ENCODE measurements around the gene ADAMTS4. TPM values are rescaled to one million over a fixed set of nuclear protein-coding genes. Genes with fewer than 3 reads are reported as not detected.
A peak's percentile ranks its signal among the peaks of the same experiment; 100 is the strongest.

The ADAMTS4 gene
- total and polyA plus RNA-seq, 9 of the 15 experiments (the other 6 are each of a cell fraction or from before 2014, with no cell fraction given): 0.07 to 3.7 (median 0.41) TPM

GRCh38 chr1:161139766-161140165 lies 59.1 kb downstream of the ADAMTS4 start (continued):
- TF ChIP-seq SMC3 (conservative IDR thresholded peaks at IDR 0.05; ENCODE audit: insufficient read depth, low read depth, low read length) (peak; percentile 30; the same call in 1 of the 2 replicates), CBFA2T3 (IDR thresholded peaks at IDR 0.05) (no peak), BCOR (IDR thresholded peaks at IDR 0.05) (no peak)

- TF ChIP-seq SMARCE1 (IDR thresholded peaks at IDR 0.05) (no peak), SMAD3 (CRISPR knock-in tag; conservative IDR thresholded peaks at IDR 0.05) (no peak), ZBTB8A (IDR thresholded peaks at IDR 0.05; ENCODE audit: partially characterized antibody) (no peak), OTX1 (CRISPR knock-in tag; IDR thresholded peaks at IDR 0.05) (no peak), RBFOX2 (IDR thresholded peaks at IDR 0.05; ENCODE audit: low read depth, low read length) (no peak), MECOM (CRISPR knock-in tag; IDR thresholded peaks at IDR 0.05) (no peak), PREB (CRISPR knock-in tag; IDR thresholded peaks at IDR 0.05) (no peak), XRCC5 (IDR thresholded peaks at IDR 0.05; ENCODE audit: low read depth, low read length) (no peak), PPARD (CRISPR knock-in tag; IDR thresholded peaks at IDR 0.05) (no peak), FOXJ2 (tag; IDR thresholded peaks at IDR 0.05) (no peak), ZNF3 (CRISPR knock-in tag; IDR thresholded peaks at IDR 0.05) (no peak), ARID1B (IDR thresholded peaks at IDR 0.05) (no peak)
- H3K4me3 ChIP-seq: no peak overlapping the region
- in situ Hi-C loops (cut with MboI): no loop called here
- no peaks in the 10 kb centered on the region for H4K20me1 ChIP-seq (replicated peaks; ENCODE audit: control insufficient read depth, insufficient read depth, low read length)
- BruUV-seq (replicated peaks): no TSS peak
- H3K36me3 ChIP-seq (ENCODE audit: control insufficient read depth, insufficient read depth, low read length): peaks cover 2% of the 10 kb centered on the region; the same call in 1 of the 3 replicates
- H3K4me1 ChIP-seq (replicated peaks in 1 of 2; ENCODE audit: control insufficient read depth in 2 of 2, insufficient read depth in 2 of 2, low read length in 2 of 2): peaks cover 0 to 8% of the 10 kb centered on the region in 2 experiments; a peak in 3 of 5 replicates
- H3K27me3 ChIP-seq (ENCODE audit: control insufficient read depth in 2 of 2, insufficient read depth in 2 of 2, low read length in 2 of 2): no peaks in the 10 kb centered on the region
- no peak overlapping the region for H3K4me2 ChIP-seq (ENCODE audit: insufficient read depth, low read length)
- H3K9me1 ChIP-seq (ENCODE audit: control insufficient read depth, insufficient read depth, low read length): no peaks in the 10 kb centered on the region
- H3K79me2 ChIP-seq (ENCODE audit: control insufficient read depth, insufficient read depth, low read length): peaks cover 17% of the 10 kb centered on the region
- no peak overlapping the region for H3K27ac ChIP-seq (ENCODE audit: extremely low read depth, low read depth, low read length)
- FAIRE-seq (no peak), ATAC-seq (no peak), DNase-seq (ENCODE audit: extremely low read depth in 1 of 4, low spot score in 3 of 4) (no peak)
- WGBS (ENCODE audit: insufficient coverage, low coverage, missing lambda C conversion rate): 75% methylated on average over 1 of the region's 1 CpG
- no peaks in the 10 kb centered on the region for H3K9me3 ChIP-seq (replicated peaks; ENCODE audit: control insufficient read depth, insufficient read depth, low read depth, low read length)
- POLR2A ChIA-PET: interaction anchor here (0.6 to 1.7 kb wide), 5 partner anchors 11 to 178 kb away, joined by 3 to 8 read pairs (median 3); partner anchors contain the start of genes UFC1 and USF1
- H3K9ac ChIP-seq (ENCODE audit: insufficient read depth in 1 of 2, low read depth in 2 of 2, low read length in 2 of 2): no peak overlapping the region
- intact Hi-C loops (cut with micrococcal nuclease): loop anchor here (2.0 to 10.0 kb wide), 4 partner anchors 42 to 414 kb away; no protein-coding TSS in a partner anchor
- CTCF ChIA-PET (ENCODE audit: low intra/inter-chr PET ratio): interaction anchor here (0.5 to 2.2 kb wide), 2 partner anchors 66 to 195 kb away, joined by 3 to 15 read pairs; no protein-coding TSS in a partner anchor
- no peak overlapping the region for H2AFZ ChIP-seq (ENCODE audit: low read depth, low read length)
Observed at GRCh38 chr1:161138431-161138830, 60.4 kb downstream of the ADAMTS4 start.
